ENCODE data around the gene CA7.

GRCh38 chr16:66878067-66878466, 33.9 kb downstream of the CA7 start:
- TF ChIP-seq POLR2A (IDR thresholded peaks at IDR 0.05) (no peak), CTCF (IDR thresholded peaks at IDR 0.05) (no peak)

Measured in upper lobe of left lung (tissue), 4 donors.